Vagina (tissue), 2 donors: Measurements from ENCODE around the gene KRT73. TPM values are rescaled to one million over a fixed set of nuclear protein-coding genes. Genes with fewer than 3 reads are reported as not detected.

Source experiments
- DNase-seq, 2 donors: peaks; one replicate each; pipeline ENCODE4 v3.0.0-alpha.2; 2017; ENCODE audit errors: extremely low spot score in 2 of 2
- H3K27ac ChIP-seq: fragments of 200-600 bp; sonication (generic); one replicate; pipeline ENCODE4 v1.5.1; 2019
- H3K27me3 ChIP-seq: fragments of 200-600 bp; sonication (generic); one replicate; pipeline ENCODE4 v1.5.1; 2019
- H3K36me3 ChIP-seq, 2 donors: fragments of 200-600 bp; sonication (generic); one replicate each; pipeline ENCODE4 v1.5.1; 2017 to 2019
- H3K4me1 ChIP-seq: fragments of 200-600 bp; sonication (generic); one replicate; pipeline ENCODE4 v1.5.1; 2019
- H3K4me3 ChIP-seq, 2 donors: fragments of 200-600 bp; sonication (generic); 1 replicate in 1 of 2; 2 replicates in 1 of 2; pipeline ENCODE4 v1.5.1; 2016 to 2019
- H3K9me3 ChIP-seq: fragments of 200-600 bp; sonication (generic); one replicate; pipeline ENCODE4 v1.5.1; 2019
- POLR2A ChIP-seq, 2 donors: fragments of 450-650 bp; IDR thresholded peaks; one replicate each; pipeline ENCODE4 v1.6.1; 2017; ENCODE audit warnings: antibody characterized with exemption in 2 of 2, mild to moderate bottlenecking in 2 of 2, moderate library complexity in 2 of 2
- POLR2AphosphoS5 ChIP-seq, 2 donors: sonication (generic); formaldehyde crosslinking; IDR thresholded peaks; one replicate each; pipeline ENCODE4 v1.9.0; 2017; ENCODE audit warnings: antibody characterized with exemption in 2 of 2, mild to moderate bottlenecking in 2 of 2, low read depth in 1 of 2; ENCODE audit not compliant: insufficient read depth in 1 of 2
- intact Hi-C: fragments of 100-400 bp; cut with DNase I; formaldehyde crosslinking; loops from one replicate; pipeline ENCODE4 v1.15.1; 2023
- total RNA-seq: library from RNA; depleted of rRNA; stranded (reverse); fragments of >200 nt; gene quantifications from one replicate; pipeline ENCODE4 v1.2.3, GENCODE V29; 2016
- TF ChIP-seq, protein P1 (sequence below), 3 experiments: fragments of 450-650 bp in 2 of 3; fragments of 200-600 bp in 1 of 3; sonication (generic) in 1 of 3; IDR thresholded peaks; one replicate each; pipeline ENCODE4 v1.5.1; 2017 to 2019; ENCODE audit warnings: antibody characterized with exemption in 3 of 3, mild to moderate bottlenecking in 2 of 3, moderate library complexity in 2 of 3

The KRT73 gene
- total RNA-seq: not detected

DNA sequence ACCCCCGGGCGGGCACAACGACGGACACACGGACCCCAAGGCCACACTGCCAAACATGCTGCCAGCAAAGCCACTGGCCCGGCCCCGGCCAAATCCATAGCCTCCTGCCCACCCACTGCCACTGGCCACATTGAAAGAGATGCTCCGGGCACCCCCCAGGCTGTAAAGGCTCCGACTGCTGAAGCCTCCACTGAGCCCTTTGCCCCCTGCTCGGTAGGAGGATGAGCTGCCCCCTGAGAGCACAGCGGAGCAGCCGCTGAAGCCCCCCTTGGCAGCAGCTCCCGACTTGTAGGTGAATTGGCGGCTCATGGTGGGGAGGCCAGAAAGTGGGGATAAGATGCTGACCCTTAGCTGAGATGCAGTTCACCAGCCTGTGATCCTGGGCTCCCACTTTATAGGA is at the start of gene KRT73:
TSS of gene KRT73 (minus strand) at position 344 of the 400 bp plus-strand sequence. CDS start at position 309, 35 bp downstream.
- Histone ChIP-seq H3K4me3 (no peak within 1 kb of the TSS), H3K36me3 (no peaks in the 10 kb centered on the region), H3K27me3 (no peaks in the 10 kb centered on the region), H3K9me3 (no peaks in the 10 kb centered on the region), H3K4me1 (no peaks in the 10 kb centered on the region), H3K27ac (no peak within 1 kb of the TSS)
- peak; percentile 56 to 87 for DNase-seq
- intact Hi-C loops: no loop called here
- no peak for TF ChIP-seq POLR2A (IDR thresholded peaks at IDR 0.05)
- no peak for TF ChIP-seq POLR2AphosphoS5 (IDR thresholded peaks at IDR 0.05; ENCODE audit: insufficient read depth in 1 of 2, low read depth in 1 of 2)
- TF ChIP-seq, protein P1, sequence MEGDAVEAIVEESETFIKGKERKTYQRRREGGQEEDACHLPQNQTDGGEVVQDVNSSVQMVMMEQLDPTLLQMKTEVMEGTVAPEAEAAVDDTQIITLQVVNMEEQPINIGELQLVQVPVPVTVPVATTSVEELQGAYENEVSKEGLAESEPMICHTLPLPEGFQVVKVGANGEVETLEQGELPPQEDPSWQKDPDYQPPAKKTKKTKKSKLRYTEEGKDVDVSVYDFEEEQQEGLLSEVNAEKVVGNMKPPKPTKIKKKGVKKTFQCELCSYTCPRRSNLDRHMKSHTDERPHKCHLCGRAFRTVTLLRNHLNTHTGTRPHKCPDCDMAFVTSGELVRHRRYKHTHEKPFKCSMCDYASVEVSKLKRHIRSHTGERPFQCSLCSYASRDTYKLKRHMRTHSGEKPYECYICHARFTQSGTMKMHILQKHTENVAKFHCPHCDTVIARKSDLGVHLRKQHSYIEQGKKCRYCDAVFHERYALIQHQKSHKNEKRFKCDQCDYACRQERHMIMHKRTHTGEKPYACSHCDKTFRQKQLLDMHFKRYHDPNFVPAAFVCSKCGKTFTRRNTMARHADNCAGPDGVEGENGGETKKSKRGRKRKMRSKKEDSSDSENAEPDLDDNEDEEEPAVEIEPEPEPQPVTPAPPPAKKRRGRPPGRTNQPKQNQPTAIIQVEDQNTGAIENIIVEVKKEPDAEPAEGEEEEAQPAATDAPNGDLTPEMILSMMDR (IDR thresholded peaks at IDR 0.05): no peak

DNA sequence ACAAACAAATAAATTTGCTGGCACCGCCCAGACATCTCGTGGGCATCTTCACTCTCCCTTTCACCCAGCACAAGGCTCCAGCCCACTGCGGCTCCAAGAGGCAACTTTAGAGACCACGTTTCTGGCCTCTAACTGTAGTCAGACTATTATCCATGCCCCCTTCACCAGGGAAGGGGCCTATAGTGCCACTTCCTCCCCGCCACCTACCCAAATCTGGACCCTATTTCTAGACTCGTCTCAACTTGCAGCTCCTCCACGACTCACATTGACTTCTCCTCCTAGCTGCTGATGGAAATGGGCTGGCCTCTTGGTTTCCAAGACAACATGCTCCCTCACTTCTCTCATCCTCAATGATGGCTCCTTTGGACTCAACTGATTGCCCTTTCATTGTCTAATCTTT is 49.6 kb upstream of the KRT73 start:
- no peaks in the 10 kb centered on the region for H3K9me3 ChIP-seq
- no peak overlapping the region for H3K27ac ChIP-seq
- DNase-seq: no peak
- no peak overlapping the region for H3K4me3 ChIP-seq
- no peak for TF ChIP-seq POLR2AphosphoS5 (IDR thresholded peaks at IDR 0.05; ENCODE audit: insufficient read depth in 1 of 2, low read depth in 1 of 2)
- TF ChIP-seq, protein P1 (IDR thresholded peaks at IDR 0.05): no peak
- no peak for TF ChIP-seq POLR2A (IDR thresholded peaks at IDR 0.05)
- peaks cover 4% of the 10 kb centered on the region for H3K4me1 ChIP-seq
- intact Hi-C loops: no loop called here
- H3K27me3 ChIP-seq: no peaks in the 10 kb centered on the region
- H3K36me3 ChIP-seq: no peaks in the 10 kb centered on the region

DNA sequence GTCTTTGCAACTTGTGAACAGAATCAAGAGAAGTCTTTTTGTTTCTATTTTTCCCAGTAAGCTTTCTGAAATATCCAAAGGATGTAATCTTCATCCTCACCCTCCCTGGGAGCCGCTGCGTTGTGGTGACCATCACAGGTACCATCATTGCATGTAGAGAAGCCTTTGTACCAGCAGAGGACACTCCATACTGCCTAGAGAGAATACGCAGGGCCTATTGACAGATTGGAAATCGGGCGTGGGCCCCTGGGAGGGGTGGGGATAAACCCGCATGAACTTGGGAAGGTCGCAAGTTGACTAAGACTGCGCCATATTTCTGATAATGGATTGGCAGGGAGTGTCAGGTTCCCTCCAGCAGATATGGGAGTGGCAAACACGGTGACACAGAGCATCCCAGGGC is 49.1 kb upstream of the KRT73 start:
- TF ChIP-seq POLR2A (IDR thresholded peaks at IDR 0.05) (no peak), POLR2AphosphoS5 (IDR thresholded peaks at IDR 0.05; ENCODE audit: insufficient read depth in 1 of 2, low read depth in 1 of 2) (no peak)
- TF ChIP-seq, protein P1 (IDR thresholded peaks at IDR 0.05): no peak
- DNase-seq: no peak
- H3K4me3 ChIP-seq: no peak overlapping the region
- H3K27me3 ChIP-seq: no peaks in the 10 kb centered on the region
- H3K9me3 ChIP-seq: no peaks in the 10 kb centered on the region
- H3K27ac ChIP-seq: no peak overlapping the region
- peaks cover 3% of the 10 kb centered on the region for H3K4me1 ChIP-seq
- intact Hi-C loops: no loop called here
- H3K36me3 ChIP-seq: no peaks in the 10 kb centered on the region

DNA sequence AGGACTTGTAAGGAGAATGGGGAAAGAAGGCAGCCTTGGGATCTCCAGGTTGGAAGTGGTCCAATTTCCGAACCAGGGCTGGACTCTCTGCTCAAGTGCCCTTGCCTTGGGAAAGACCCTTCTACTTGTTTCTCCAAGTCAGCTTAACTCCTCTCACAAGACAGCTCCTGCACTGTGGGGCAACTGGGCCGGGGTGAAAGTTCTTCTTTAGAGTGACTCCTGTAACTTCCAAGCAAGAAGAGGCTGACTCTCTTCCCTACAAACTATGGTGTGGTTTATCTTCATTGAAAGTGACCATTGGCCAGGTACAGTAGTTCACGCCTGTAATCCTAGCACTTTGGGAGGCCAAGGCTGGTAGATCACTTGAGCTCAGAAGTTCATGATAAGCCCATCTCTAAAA is 48.1 kb upstream of the KRT73 start:
- Histone ChIP-seq H3K27me3 (no peaks in the 10 kb centered on the region), H3K4me3 (no peak overlapping the region), H3K9me3 (no peaks in the 10 kb centered on the region), H3K27ac (no peak overlapping the region), H3K36me3 (no peaks in the 10 kb centered on the region), H3K4me1 (no peaks in the 10 kb centered on the region)
- intact Hi-C loops: no loop called here
- TF ChIP-seq POLR2A (IDR thresholded peaks at IDR 0.05): no peak
- TF ChIP-seq, protein P1 (IDR thresholded peaks at IDR 0.05): no peak
- TF ChIP-seq POLR2AphosphoS5 (IDR thresholded peaks at IDR 0.05; ENCODE audit: insufficient read depth in 1 of 2, low read depth in 1 of 2): no peak
- no peak for DNase-seq

DNA sequence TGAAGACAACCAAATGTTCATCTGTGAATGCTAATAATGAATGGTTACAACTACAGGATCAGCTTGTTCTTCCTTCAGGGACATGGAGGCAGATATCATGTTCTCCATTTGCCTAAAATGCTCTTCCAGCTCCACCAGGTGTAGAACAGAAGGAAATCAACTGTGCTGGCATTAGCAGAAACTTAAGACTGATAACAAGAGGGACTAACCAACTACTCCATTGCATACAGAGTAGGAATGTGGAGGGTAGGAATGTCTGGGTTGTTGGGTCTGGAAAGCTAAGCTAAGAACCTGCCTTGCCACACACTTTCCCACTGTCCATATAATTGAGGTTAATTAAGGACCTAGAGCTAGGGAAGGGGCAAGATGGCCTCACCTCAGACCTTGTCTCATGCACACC is 45.1 kb upstream of the KRT73 start:
- TF ChIP-seq, protein P1 (IDR thresholded peaks at IDR 0.05): no peak
- no peak for TF ChIP-seq POLR2A (IDR thresholded peaks at IDR 0.05)

More for the DNA sequence above, 45.1 kb upstream of the KRT73 start:
- Histone ChIP-seq H3K27me3 (no peaks in the 10 kb centered on the region), H3K4me1 (no peaks in the 10 kb centered on the region), H3K36me3 (no peaks in the 10 kb centered on the region), H3K4me3 (no peak overlapping the region), H3K27ac (no peak overlapping the region), H3K9me3 (no peaks in the 10 kb centered on the region)
- intact Hi-C loops: no loop called here
- DNase-seq: no peak
